Skeletal muscle cell (primary cell): ENCODE data around the gene CEACAM3.
"Not testable (repeated sequence)": the region's sequence is repeated elsewhere in the genome, so short reads cannot be mapped to it uniquely, and the experiment has no call there.

Source experiments
- DNase-seq: peaks from one replicate; pipeline ENCODE4 v3.0.0-alpha.2; 2010; ENCODE audit warnings: low read depth
- H3K4me3 ChIP-seq: 2 replicates; pipeline ENCODE4 v1.5.1; 2011; ENCODE audit warnings: low read depth, mild to moderate bottlenecking, control low read depth, low read length, moderate library complexity

Gene CEACAM3

DNA sequence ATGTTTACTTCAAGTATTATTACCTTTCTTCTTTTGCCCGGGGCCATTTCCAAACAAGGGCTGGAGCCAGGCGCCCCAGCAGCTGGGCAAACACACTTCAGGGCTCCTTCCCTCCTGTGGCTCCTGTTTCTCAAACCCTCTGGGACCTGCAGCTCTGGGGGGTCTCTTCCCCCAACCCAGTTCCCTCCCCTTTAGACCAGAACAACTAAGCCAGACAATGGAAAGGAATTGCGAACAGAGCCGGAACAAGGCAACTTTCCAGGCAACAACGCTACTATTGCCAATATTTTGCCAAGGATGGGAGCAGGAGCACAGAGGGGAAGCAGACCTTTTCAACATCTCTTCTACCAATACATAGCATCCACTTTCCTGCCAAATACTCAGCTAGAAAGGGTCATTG, 7.3 kb upstream of the CEACAM3 start:
- not testable (repeated sequence) for H3K4me3 ChIP-seq, DNase-seq

- no peak overlapping the region for H3K4me3 ChIP-seq
- DNase-seq = no peak
Measured at GRCh38 chr19:41792513-41793413, 3.6 kb upstream of the CEACAM3 start.

- no peak overlapping the region for H3K4me3 ChIP-seq
- no peak for DNase-seq
Measured at GRCh38 chr19:41793414-41793727, 3.0 kb upstream of the CEACAM3 start.

DNA sequence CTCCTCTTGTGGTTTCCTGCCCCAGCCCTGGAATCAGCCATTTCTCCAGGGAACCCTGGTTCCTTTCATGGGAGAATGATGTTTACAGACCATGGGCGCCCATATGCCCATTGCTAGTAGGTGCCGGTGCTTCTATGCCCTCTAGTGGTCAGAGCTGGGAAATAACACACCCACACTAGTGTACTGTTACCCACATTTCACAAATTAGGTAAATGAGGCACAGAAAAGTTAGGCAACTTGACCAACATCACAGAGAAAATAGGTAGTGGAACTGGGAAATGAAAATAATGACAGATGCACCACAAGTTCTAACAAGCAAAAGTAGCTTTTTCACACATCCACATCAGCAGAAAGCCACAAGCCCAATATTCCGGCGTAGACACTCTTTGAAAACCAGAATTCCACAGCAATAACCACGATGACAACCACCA, 1.3 kb upstream of the CEACAM3 start:
- H3K4me3 ChIP-seq = no peak overlapping the region
- no peak for DNase-seq

GRCh38 chr19:41796901-41797300, 514 bp downstream of the CEACAM3 start:
- no peak for DNase-seq
- no peak overlapping the region for H3K4me3 ChIP-seq

- H3K4me3 ChIP-seq = no peak overlapping the region
- DNase-seq = no peak
Measured at GRCh38 chr19:41799444-41800000, 3.1 kb downstream of the CEACAM3 start.

DNA sequence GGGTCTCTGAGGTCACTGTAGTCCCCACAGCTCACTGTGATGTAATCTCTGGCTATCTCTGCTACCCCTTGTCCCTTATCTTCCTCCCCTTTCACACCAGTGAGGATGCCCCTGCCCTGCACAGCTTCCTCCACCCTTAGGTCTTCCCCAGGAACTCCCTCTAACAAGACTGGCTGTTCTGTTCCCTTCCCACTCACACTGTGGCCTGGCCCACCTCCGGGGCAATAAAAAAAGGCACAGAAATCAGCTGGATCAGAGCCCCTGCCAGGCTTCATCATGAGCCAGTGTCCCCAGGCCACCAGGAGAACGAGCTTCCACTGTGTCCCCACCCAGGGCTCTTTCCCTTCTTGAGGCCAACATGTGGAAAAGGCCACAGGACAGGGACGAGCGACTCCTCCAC, 4.6 kb downstream of the CEACAM3 start:
- no peak overlapping the region for H3K4me3 ChIP-seq
- DNase-seq = no peak

- no peak overlapping the region for H3K4me3 ChIP-seq
- DNase-seq = no peak
Measured at GRCh38 chr19:41801792-41802211, 5.4 kb downstream of the CEACAM3 start.

DNA sequence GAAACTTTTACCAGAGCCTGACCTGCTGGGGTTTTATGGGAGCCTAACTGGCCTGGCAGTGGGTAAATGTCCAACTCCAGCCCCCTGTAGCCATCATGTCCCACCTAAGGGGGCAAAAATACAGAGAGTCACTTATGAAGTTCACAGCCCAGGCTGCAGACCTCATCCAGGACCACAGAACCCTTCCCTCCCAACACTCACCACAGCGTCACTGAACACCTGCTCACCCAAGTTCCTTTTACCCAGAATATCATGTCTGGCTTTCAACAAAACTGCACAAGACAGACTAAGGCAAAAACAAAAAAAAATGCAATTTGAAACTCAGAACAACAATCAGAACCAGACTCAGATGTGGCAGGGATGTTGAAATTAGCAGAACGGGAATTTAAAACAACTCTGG, 6.4 kb downstream of the CEACAM3 start:
- no peak for DNase-seq
- no peak overlapping the region for H3K4me3 ChIP-seq

DNA sequence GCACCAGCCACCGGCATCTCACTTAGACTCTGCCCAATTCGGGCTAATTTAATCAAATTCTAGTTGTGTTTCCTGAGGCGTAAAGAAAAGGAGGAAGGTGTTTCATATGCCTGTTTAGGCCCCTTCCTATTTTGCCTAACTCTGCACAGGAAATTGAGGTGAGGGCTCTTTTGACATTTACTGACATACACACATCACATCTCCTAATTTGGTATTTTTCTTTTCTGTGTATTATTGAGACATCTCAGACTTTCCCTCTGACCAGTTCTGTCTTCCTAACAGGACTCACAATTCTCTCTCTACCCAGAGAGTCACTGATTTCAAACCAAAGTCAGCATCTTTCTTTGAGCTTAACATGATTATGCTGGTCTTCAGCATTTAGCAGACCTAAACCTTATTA, 7.9 kb downstream of the CEACAM3 start:
- H3K4me3 ChIP-seq = no peak overlapping the region
- no peak for DNase-seq

GRCh38 chr19:41807176-41807575, 10.8 kb downstream of the CEACAM3 start:
- H3K4me3 ChIP-seq = no peak overlapping the region
- no peak for DNase-seq

- DNase-seq = no peak
- no peak overlapping the region for H3K4me3 ChIP-seq
Measured at GRCh38 chr19:41808663-41809566, 12.5 kb downstream of the CEACAM3 start.

DNA sequence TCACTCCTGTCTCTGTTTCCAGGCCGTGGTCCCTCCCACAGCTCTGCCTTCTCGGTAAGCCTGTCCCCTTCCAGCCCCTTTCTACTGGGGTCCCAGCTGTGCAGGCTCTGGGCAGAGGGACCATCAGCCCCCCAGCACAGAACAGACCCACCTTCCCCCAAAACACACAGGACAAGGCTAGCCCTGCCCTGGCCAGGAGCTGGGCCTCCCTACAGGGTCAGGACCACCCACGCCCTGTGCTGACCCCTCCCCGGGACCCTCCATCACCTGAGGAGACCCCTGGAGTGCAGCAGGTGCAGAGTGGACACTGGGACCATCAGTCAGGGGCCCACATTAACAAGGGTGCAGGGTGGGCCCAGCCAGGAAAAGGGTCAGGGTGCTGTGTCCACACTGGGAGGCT, 13.9 kb downstream of the CEACAM3 start:
- DNase-seq = no peak
- no peak overlapping the region for H3K4me3 ChIP-seq

DNA sequence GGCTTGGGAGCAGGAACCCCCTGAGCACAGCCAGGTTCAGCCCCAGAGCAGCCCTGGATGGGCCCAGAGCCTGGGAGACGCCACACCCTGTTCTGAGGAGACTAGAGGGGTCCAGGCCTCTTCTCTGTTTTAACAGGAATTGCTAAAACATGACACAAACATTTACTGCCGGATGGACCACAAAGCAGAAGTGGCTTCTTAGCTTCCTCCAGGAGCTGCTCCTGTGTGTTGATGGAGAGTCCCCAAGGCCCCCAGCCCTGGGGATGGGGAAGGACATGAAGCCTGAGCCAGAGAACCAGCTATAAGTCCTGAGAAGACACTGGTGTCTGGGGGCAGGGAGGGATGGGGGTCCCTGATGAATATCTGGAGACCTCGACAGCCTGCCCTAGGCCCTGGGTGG, 14.6 kb downstream of the CEACAM3 start:
- DNase-seq = no peak
- H3K4me3 ChIP-seq = no peak overlapping the region

GRCh38 chr19:41811981-41812380, 15.6 kb downstream of the CEACAM3 start:
- DNase-seq = no peak
- no peak overlapping the region for H3K4me3 ChIP-seq

DNA sequence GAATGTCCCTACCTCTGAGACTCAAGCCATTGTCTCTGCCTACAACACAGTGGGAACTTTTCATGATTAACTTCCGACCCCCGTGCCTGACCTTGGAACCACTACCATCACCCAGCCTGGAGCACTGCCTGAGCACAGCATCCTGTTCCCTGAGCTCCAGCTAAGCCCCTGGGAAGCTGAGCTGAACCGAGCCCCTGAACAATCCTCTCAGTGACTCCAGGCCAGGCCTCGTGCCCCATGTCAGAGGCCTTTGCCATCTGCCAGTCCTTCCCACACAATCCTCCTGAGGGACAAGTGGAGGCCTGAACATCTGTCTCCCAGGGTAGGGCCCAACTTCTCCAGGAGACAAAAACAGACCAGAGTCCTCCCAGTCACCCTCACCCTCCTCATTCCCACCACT, 17.5 kb downstream of the CEACAM3 start:
- no peak for DNase-seq
- no peak overlapping the region for H3K4me3 ChIP-seq

- no peak for DNase-seq
- H3K4me3 ChIP-seq = no peak overlapping the region
Measured at GRCh38 chr19:41815301-41815700, 18.9 kb downstream of the CEACAM3 start.

- H3K4me3 ChIP-seq = no peak overlapping the region
- no peak for DNase-seq
Measured at GRCh38 chr19:41816761-41817160, 20.4 kb downstream of the CEACAM3 start.

DNA sequence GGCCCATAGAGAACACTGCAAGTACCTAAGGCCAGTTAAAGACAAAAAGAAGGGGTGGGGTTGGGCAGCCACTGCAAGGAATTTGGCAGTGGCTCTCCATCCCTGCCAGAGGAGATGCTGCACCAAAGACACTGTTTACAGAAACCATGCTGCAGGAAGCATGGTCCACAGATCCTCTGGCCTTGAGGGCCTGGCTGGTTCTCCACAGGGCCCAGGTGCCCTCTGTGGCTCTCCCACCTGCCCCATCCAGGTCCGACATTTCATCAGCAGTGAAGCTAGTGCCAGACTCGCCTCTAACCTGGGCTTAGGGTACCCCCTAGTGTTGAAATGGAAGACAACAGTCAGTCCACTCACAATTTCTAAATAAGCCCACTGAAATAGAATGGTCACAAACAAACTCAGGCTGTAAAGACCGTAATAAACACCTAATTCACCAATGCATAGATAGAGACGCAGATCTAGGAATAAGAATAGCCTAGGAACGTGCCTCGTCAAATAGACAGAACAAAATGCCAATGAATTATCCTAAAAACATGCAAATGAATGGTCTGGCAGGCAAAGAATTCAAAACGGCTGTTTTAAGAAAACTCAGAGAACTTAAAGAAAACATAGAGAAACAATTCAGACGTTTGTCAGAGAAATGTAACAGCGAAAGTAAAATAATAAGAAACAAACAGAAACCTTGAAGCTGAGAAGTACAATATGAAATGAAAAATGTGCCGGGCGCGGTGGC, 24.8 kb downstream of the CEACAM3 start:
- H3K4me3 ChIP-seq = no peak overlapping the region
- no peak for DNase-seq
